Measurements from ENCODE around the gene ZNF223.

The ZNF223 gene

GRCh38 chr19:44072543-44073401, 20.9 kb downstream of the ZNF223 start:
- no peak for DNase-seq

DNA sequence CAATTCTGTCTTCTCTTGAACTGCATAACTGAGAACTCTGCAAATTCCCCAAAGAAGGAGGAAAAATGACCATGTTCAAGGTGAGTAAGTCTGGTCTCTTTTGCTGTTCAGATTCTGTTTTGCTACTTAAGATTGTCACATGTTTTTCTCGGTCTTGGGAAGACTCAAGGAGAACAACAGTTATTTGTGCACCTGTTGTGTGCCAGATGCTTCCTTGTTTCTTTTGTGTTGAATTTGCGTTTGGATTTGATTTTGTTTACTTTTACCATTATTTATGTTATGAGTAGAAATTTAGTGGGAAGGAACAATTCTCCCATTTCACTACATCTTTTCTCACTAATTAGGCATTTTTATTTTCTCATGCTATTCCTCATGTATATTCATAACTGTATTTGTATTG, 24.5 kb downstream of the ZNF223 start:
- no peak for DNase-seq

DNA sequence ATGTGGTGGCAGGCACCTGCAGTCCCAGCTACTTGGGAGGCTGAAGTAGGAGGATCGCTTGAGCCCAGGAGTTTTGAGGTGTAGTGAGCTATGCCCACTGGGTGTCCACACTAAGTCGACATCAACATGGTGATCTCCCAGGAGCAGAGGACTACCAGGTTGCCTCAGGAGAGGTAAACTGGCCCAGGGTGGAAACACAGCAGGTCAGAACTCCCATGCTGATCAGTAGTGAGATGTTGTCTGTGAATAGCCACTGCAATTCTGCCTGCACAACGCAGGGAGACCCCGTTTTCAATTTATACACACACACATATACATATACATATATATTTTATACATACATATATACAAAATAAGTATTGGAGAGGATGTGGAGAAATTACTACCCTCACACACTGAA, 40.3 kb downstream of the ZNF223 start:
- no peak for DNase-seq

- DNase-seq = peak; percentile 89
Observed at GRCh38 chr19:44093931-44094765, 42.3 kb downstream of the ZNF223 start, which contains the start of gene ZNF224. Gene ZNF224 (plus strand): TSS chr19:44094361. CDS start chr19:44097874, 3,513 bp downstream.

DNA sequence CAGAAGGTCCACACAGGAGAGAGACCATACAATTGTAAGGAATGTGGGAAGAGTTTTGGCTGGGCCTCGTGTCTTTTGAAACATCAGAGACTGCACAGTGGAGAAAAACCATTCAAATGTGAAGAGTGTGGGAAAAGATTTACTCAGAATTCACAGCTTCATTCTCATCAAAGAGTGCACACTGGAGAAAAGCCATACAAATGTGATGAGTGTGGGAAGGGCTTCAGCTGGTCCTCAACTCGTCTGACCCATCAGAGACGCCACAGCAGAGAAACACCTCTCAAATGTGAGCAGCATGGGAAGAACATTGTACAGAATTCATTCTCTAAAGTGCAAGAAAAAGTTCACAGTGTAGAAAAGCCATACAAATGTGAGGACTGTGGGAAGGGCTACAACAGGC, 55.9 kb downstream of the ZNF223 start:
- no peak for DNase-seq

DNA sequence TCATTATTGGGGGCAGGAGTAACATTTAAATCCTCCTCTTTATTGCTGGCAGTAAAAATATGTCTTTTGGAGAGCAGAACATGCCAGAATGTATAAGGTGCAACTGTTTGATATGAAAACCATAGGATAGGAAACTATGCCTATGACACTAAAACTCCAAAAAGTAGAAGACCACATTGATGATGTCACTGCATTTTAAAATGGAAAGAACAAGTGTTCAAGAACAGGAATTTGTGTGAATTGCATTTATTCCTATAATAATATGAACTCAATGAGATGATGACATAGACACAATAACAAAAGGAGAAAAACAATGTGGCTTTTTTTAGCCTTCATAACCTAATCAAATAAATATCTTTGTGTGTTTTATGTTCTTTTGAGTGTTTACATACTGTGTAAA, 57.6 kb downstream of the ZNF223 start:
- no peak for DNase-seq

- peak; percentile 25 for DNase-seq
Observed at GRCh38 chr19:44111910-44112463, 60.2 kb downstream of the ZNF223 start.

GRCh38 chr19:44112802-44113137, 60.9 kb downstream of the ZNF223 start:
- DNase-seq = no peak

DNA sequence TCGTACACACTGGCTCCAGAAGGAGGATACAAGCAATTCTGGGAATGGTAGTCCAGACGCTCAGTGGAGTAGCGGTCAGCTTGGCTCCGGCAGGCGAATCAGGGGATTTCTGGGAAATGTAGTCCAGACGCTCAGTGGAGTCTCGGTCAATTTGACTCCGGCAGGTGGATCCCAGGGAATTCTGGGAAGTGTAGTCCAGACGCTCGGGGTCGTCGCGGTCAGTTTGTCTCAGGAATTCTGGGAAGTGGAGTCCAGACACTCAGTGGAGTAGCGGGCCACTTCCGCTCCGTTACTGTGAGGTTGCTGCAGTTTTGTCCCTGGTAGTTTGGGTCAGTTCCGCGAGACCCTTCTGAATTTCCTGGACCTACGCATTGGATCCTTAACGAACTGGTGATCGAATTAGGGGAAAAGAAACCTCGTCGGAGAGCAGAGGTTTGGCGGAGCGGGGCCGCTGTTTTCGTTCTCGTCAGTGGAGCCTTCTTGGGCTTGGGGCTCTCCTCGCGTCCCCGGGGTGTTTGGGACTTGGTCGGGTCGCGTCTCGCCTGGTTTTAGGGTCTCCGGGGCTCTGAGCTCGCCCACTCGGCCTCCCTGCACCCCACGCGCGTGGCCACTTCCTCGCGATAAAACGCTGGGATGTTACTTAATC, 61.4 kb downstream of the ZNF223 start, which contains the start of gene ZNF225:
ZNF225 (plus strand) TSS at position 262 of the 646 bp plus-strand sequence. CDS start 2,429 bp downstream, outside the sequence.
- DNase-seq = peak; percentile 89

GRCh38 chr19:44113784-44114390, 62.1 kb downstream of the ZNF223 start:
- peak; percentile 11 for DNase-seq
